MCF 10A (cell line): ENCODE measurements around the gene PRKAA2. TPM values are rescaled to one million over a fixed set of nuclear protein-coding genes. Genes with fewer than 3 reads are reported as not detected.

Experiments used
- BruUV-seq: library from RNA; stranded (reverse); fragments of 400-500 nt; replicated peaks from 2 replicates; lab custom pipeline; 2021; lab: Mats Ljungman, UMichigan
- CTCF ChIA-PET: fragments of 300-600 bp; sonication (Branson Sonifier 250); formaldehyde crosslinking; extraction: SDS; loops from one replicate; lab custom pipeline; 2021; ENCODE audit warnings: antibody characterized with exemption, inconsistent platforms; lab: Yijun Ruan, JAX
- POLR2A ChIA-PET: fragments of 300-600, 350-650 bp; sonication (Branson Sonifier 250); formaldehyde crosslinking; extraction: SDS; loops from one replicate; lab custom pipeline; 2020; ENCODE audit warnings: antibody characterized with exemption, inconsistent platforms; lab: Yijun Ruan, JAX
- DNase-seq: peaks from one replicate; pipeline ENCODE4 v3.0.0-alpha.2; 2018; ENCODE audit not compliant: unreplicated experiment
- H3K27ac Mint-ChIP-seq: one replicate; pipeline ENCODE4 v1.8.0; 2022; ENCODE audit warnings: mild to moderate bottlenecking, low read depth, mixed read lengths; ENCODE audit not compliant: unreplicated experiment
- H3K27me3 Mint-ChIP-seq: one replicate; pipeline ENCODE4 v1.8.0; 2022; ENCODE audit warnings: mixed read lengths; ENCODE audit not compliant: insufficient read depth, unreplicated experiment
- H3K36me3 Mint-ChIP-seq: one replicate; pipeline ENCODE4 v1.8.0; 2022; ENCODE audit warnings: mild to moderate bottlenecking, moderate library complexity, mixed read lengths; ENCODE audit not compliant: insufficient read depth, unreplicated experiment
- H3K4me1 Mint-ChIP-seq: one replicate; pipeline ENCODE4 v1.8.0; 2022; ENCODE audit warnings: mixed read lengths; ENCODE audit not compliant: insufficient read depth, unreplicated experiment
- H3K4me3 Mint-ChIP-seq: one replicate; pipeline ENCODE4 v1.8.0; 2022; ENCODE audit warnings: mild to moderate bottlenecking, moderate library complexity, mixed read lengths; ENCODE audit not compliant: unreplicated experiment
- H3K9me3 Mint-ChIP-seq: one replicate; pipeline ENCODE4 v1.8.0; 2022; ENCODE audit warnings: mixed read lengths; ENCODE audit not compliant: unreplicated experiment
- intact Hi-C: fragments of 100-400 bp; cut with micrococcal nuclease; formaldehyde crosslinking; loops from 2 replicates; pipeline ENCODE4 v1.14.1; 2022
- total RNA-seq: library from RNA; stranded (reverse); gene quantifications from 2 replicates; pipeline ENCODE4 v1.2.3, GENCODE V29; 2022
- TF ChIP-seq, protein P1 (sequence below): fragments of 200-600 bp; IDR thresholded peaks from one replicate; pipeline ENCODE4 v1.8.0; 2022; ENCODE audit warnings: antibody characterized with exemption, mild to moderate bottlenecking; ENCODE audit not compliant: unreplicated experiment

Gene PRKAA2
- total RNA-seq, 1 experiment from 2014 or later, result 0.72 TPM

DNA sequence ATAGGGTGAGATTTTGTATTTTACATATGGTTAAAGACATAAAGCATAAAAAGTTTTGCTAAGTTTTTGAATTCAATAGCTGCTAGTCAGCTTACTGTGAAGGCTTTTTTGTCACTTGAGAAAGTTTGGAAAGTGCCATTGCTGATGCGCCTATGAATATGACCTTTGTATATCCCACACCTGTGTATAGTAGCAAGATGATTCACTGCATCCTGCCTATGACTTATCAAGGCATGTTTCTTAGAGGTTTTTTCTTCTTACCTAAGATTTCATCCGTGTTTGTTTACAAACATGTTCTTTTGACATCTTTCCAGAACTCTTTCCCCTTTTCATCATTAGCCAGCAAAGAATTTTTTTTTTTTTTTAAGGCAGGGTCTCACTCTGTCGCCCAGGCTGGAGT, 51.5 kb downstream of the PRKAA2 start:
- no peaks in the 10 kb centered on the region for H3K36me3 Mint-ChIP-seq
- no peaks in the 10 kb centered on the region for H3K4me1 Mint-ChIP-seq
- peak; percentile 11 for DNase-seq
- H3K9me3 Mint-ChIP-seq, result no peaks in the 10 kb centered on the region
- no peak overlapping the region for H3K27ac Mint-ChIP-seq
- intact Hi-C loops, result no loop called here
- TF ChIP-seq, protein P1, sequence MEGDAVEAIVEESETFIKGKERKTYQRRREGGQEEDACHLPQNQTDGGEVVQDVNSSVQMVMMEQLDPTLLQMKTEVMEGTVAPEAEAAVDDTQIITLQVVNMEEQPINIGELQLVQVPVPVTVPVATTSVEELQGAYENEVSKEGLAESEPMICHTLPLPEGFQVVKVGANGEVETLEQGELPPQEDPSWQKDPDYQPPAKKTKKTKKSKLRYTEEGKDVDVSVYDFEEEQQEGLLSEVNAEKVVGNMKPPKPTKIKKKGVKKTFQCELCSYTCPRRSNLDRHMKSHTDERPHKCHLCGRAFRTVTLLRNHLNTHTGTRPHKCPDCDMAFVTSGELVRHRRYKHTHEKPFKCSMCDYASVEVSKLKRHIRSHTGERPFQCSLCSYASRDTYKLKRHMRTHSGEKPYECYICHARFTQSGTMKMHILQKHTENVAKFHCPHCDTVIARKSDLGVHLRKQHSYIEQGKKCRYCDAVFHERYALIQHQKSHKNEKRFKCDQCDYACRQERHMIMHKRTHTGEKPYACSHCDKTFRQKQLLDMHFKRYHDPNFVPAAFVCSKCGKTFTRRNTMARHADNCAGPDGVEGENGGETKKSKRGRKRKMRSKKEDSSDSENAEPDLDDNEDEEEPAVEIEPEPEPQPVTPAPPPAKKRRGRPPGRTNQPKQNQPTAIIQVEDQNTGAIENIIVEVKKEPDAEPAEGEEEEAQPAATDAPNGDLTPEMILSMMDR, result no peak
- H3K4me3 Mint-ChIP-seq, result no peak overlapping the region
- no peaks in the 10 kb centered on the region for H3K27me3 Mint-ChIP-seq
- ChIA-PET CTCF (interaction anchor here (1.3 kb wide), 1 partner anchor 13 kb away, joined by 5 read pairs; no protein-coding TSS in a partner anchor), POLR2A (interaction anchor here (1.0 kb wide), 1 partner anchor 8 kb away, joined by 3 read pairs; no protein-coding TSS in a partner anchor)
- BruUV-seq, result no TSS peak

DNA sequence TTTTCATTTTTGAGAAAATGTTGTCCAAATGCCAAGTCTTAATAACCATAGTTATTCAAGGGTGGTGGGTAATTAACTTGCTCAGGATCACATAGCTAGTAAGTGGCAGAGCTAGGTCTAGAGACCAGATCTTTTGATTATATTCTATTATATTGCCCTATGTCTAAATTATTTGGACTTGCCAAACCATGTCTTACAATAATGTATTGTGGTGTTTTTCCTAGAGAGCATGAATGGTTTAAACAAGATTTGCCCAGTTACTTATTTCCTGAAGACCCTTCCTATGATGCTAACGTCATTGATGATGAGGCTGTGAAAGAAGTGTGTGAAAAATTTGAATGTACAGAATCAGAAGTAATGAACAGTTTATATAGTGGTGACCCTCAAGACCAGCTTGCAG, 58.6 kb downstream of the PRKAA2 start:
- intact Hi-C loops, result no loop called here
- Mint-ChIP-seq H3K4me3 (no peak overlapping the region), H3K27me3 (no peaks in the 10 kb centered on the region), H3K4me1 (no peaks in the 10 kb centered on the region), H3K27ac (no peak overlapping the region), H3K36me3 (no peaks in the 10 kb centered on the region), H3K9me3 (no peaks in the 10 kb centered on the region)
- ChIA-PET CTCF (interaction anchor here (0.7 to 0.9 kb wide), 2 partner anchors 12 to 117 kb away, joined by 4 to 6 read pairs; no protein-coding TSS in a partner anchor), POLR2A (interaction anchor here (0.7 kb wide), 1 partner anchor 57 kb away, joined by 3 read pairs; no protein-coding TSS in a partner anchor)
- DNase-seq, result no peak
- BruUV-seq, result no TSS peak
- TF ChIP-seq, protein P1, result no peak

DNA sequence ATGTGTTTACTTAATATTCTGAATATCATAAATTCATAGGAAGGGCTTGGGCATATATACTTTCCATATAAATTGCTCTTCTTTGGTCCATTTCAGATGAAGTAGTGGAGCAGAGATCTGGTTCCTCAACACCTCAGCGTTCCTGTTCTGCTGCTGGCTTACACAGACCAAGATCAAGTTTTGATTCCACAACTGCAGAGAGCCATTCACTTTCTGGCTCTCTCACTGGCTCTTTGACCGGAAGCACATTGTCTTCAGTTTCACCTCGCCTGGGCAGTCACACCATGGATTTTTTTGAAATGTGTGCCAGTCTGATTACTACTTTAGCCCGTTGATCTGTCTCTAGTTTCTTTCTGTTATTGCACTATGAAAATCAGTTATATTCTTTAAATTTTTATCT, 62.3 kb downstream of the PRKAA2 start:
- BruUV-seq, result no TSS peak
- no peak overlapping the region for H3K27ac Mint-ChIP-seq
- no peak for DNase-seq
- H3K9me3 Mint-ChIP-seq, result no peaks in the 10 kb centered on the region
- POLR2A ChIA-PET, result no interaction called here
- no peaks in the 10 kb centered on the region for H3K36me3 Mint-ChIP-seq
- H3K4me1 Mint-ChIP-seq, result peaks cover 6% of the 10 kb centered on the region
- TF ChIP-seq, protein P1, result no peak
- H3K27me3 Mint-ChIP-seq, result no peaks in the 10 kb centered on the region
- no peak overlapping the region for H3K4me3 Mint-ChIP-seq
- CTCF ChIA-PET, result no interaction called here
- intact Hi-C loops, result loop anchor here (5.0 kb wide), 1 partner anchor 1565 kb away; no protein-coding TSS in a partner anchor

DNA sequence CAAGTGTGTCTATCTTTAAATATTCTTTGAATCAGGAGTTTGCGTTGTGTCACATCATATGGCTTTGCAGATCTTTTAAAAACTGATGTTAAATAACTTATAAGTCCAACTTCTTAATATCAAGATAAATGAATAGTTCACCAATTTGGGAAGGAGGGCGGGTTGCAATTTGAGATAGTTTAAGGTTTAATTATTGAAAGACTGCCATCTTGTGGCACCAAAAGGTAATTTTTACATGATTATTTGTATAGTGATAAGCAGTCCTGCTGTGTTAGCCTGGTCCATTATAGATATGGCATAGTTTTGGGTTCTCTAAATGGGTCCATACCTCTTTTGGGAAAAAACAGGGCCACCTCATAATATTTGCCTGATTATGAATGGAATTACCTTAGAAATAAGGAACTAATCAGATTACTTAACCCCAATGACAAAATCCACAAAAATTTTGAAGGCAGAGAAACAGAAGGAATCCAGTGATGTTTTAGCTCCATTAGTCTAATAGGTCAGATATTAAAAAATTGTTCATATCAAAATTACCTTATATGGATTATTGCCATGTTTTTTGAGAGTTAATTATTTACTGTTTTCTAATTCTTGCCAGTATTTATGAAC, 64.3 kb downstream of the PRKAA2 start:
- DNase-seq, result peak; percentile 69
- CTCF ChIA-PET, result interaction anchor here (0.5 to 3.8 kb wide), 31 partner anchors 9 to 1649 kb away, joined by 3 to 24 read pairs (median 4); partner anchors contain the start of gene PLPP3

More for the DNA sequence above, 64.3 kb downstream of the PRKAA2 start:
- no peaks in the 10 kb centered on the region for H3K9me3 Mint-ChIP-seq
- no peaks in the 10 kb centered on the region for H3K36me3 Mint-ChIP-seq
- no TSS peak for BruUV-seq
- no peak overlapping the region for H3K27ac Mint-ChIP-seq
- peaks cover 6% of the 10 kb centered on the region for H3K4me1 Mint-ChIP-seq
- H3K27me3 Mint-ChIP-seq, result no peaks in the 10 kb centered on the region
- no peak overlapping the region for H3K4me3 Mint-ChIP-seq
- intact Hi-C loops, result loop anchor here (2.0 to 5.0 kb wide), 2 partner anchors 125 to 1567 kb away; no protein-coding TSS in a partner anchor
- TF ChIP-seq, protein P1, result peak; percentile 66
- POLR2A ChIA-PET, result interaction anchor here (0.6 to 1.2 kb wide), 4 partner anchors 21 to 488 kb away, joined by 3 to 5 read pairs (median 4); partner anchors contain the start of gene PLPP3
